Measurements from ENCODE around the gene KLHL13. TPM values are rescaled to one million over a fixed set of nuclear protein-coding genes. Genes with fewer than 3 reads are reported as not detected.

KLHL13 gene
- 109 TPM for polyA plus RNA-seq (2012; ENCODE audit: insufficient read depth, insufficient read length, low read depth)

- DNase-seq: peak; percentile 69
- peak within 1 kb of the TSS; percentile 89 for H3K4me3 ChIP-seq (ENCODE audit: low read depth, low read length)
Measured at GRCh38 chrX:118116713-118117550, at the start of gene KLHL13. KLHL13 (minus strand) TSS chrX:118116810; CDS start chrX:118028473, 88,337 bp downstream.

GRCh38 chrX:118164138-118164537, 47.5 kb upstream of the KLHL13 start:
- no peaks in the 10 kb centered on the region for H3K27me3 ChIP-seq
- no peaks in the 10 kb centered on the region for H3K4me1 ChIP-seq
- TF ChIP-seq CTCF (IDR thresholded peaks at IDR 0.05; ENCODE audit: low read depth, low read length): no peak
- no peak overlapping the region for H3K4me3 ChIP-seq (ENCODE audit: low read depth, low read length)
- H3K36me3 ChIP-seq: no peaks in the 10 kb centered on the region
- H3K9me3 ChIP-seq: no peaks in the 10 kb centered on the region
- no peak for DNase-seq

More at GRCh38 chrX:118116713-118117550, at the start of gene KLHL13:
- Histone ChIP-seq H3K36me3 (peaks cover 8% of the 10 kb centered on the region), H3K27me3 (no peaks in the 10 kb centered on the region), H3K4me1 (peaks cover 6% of the 10 kb centered on the region), H3K9me3 (no peaks in the 10 kb centered on the region)
- TF ChIP-seq CTCF (IDR thresholded peaks at IDR 0.05; ENCODE audit: low read depth, low read length): 0 out of 2 replicates have a peak, but pooled peaks have one; percentile 5

- peak; percentile 10 for DNase-seq
- Histone ChIP-seq H3K4me3 (ENCODE audit: low read depth, low read length) (no peak overlapping the region), H3K9me3 (no peaks in the 10 kb centered on the region), H3K4me1 (no peaks in the 10 kb centered on the region), H3K27me3 (no peaks in the 10 kb centered on the region), H3K36me3 (no peaks in the 10 kb centered on the region)
- TF ChIP-seq CTCF (IDR thresholded peaks at IDR 0.05; ENCODE audit: low read depth, low read length): no peak
Measured at GRCh38 chrX:118156953-118157608, 40.5 kb upstream of the KLHL13 start.

- DNase-seq: no peak
- Histone ChIP-seq H3K4me3 (ENCODE audit: low read depth, low read length) (no peak overlapping the region), H3K9me3 (no peaks in the 10 kb centered on the region), H3K4me1 (no peaks in the 10 kb centered on the region), H3K27me3 (no peaks in the 10 kb centered on the region), H3K36me3 (no peaks in the 10 kb centered on the region)
- no peak for TF ChIP-seq CTCF (IDR thresholded peaks at IDR 0.05; ENCODE audit: low read depth, low read length)
Measured at GRCh38 chrX:118156254-118156952, 39.8 kb upstream of the KLHL13 start.

- Histone ChIP-seq H3K9me3 (no peaks in the 10 kb centered on the region), H3K4me3 (ENCODE audit: low read depth, low read length) (no peak overlapping the region), H3K27me3 (no peaks in the 10 kb centered on the region), H3K36me3 (no peaks in the 10 kb centered on the region), H3K4me1 (no peaks in the 10 kb centered on the region)
- DNase-seq: no peak
- TF ChIP-seq CTCF (IDR thresholded peaks at IDR 0.05; ENCODE audit: low read depth, low read length): no peak
Measured at GRCh38 chrX:118153270-118153669, 36.7 kb upstream of the KLHL13 start.
